Measurements from ENCODE around the gene DAAM1.

The DAAM1 gene

GRCh38 chr14:59292028-59292427 is 103.6 kb downstream of the DAAM1 start:
- DNase-seq (ENCODE audit: low spot score), result no peak

DNA sequence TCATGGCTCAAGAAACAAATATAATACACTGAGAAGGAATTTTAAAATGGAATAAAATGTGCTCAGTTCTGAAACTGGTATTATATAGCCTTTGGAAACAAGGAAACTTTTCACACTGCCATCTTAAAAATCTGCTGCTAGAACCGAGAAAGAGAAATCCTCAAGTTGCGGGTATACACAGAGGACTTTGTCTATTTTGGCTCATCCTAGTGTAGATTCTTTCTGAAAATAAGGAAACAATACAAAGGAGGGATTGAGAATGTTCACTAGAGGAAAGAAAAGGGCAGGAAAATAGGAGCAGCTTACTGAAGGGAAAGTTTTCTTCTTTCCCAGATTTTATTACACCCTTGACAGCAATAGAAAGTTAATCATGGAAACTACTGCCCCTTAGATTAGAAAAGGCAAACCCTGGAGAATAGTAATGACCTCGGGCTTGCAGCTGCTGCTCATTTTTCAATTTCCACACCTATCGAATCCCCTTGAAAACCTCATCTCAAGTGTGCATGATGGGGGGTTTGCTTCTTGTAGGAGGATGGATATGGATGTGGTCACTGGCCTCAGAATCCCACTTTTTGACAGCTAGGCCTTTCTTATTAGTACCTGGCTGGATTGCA is 104.6 kb downstream of the DAAM1 start:
- no peak for DNase-seq (ENCODE audit: low spot score)

DNA sequence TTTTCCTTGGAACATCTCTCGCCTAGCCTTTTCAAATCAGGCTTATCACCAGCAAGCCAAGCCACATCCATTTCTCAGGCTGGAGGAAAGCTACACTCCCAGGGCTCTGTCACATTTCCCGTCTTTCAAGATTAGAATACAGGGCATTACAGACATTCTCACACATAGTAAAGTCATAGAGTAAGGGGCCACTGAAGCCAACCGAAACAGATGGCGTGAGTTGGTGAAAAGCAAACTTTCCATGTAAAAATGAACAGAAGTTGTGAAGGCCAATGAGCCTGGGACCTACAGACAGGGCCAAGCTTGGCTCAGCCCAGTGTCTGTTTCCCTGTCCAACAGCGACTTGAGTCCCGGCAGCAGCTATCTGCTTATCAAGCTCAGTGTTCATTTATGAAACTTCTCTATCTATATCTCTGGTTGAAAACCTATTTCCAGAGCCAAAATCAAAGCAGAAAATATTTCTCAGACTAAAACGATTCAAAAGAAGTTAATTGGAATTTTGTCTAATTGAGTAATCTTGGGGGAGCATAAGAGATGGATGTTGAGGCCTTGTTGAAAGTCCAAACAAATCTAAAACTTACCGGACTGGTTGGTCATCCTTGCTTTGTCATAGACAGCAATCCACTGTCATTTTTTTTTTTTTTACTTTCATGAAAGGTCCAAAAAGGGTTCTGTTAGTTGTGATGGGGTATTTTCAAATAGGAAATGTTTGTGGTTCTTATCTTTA is 105.6 kb downstream of the DAAM1 start:
- no peak for DNase-seq (ENCODE audit: low spot score)

- DNase-seq (ENCODE audit: low spot score), result no peak
Observed at GRCh38 chr14:59294662-59294992, 106.2 kb downstream of the DAAM1 start.

GRCh38 chr14:59295951-59296350 is 107.5 kb downstream of the DAAM1 start:
- DNase-seq (ENCODE audit: low spot score), result no peak

DNA sequence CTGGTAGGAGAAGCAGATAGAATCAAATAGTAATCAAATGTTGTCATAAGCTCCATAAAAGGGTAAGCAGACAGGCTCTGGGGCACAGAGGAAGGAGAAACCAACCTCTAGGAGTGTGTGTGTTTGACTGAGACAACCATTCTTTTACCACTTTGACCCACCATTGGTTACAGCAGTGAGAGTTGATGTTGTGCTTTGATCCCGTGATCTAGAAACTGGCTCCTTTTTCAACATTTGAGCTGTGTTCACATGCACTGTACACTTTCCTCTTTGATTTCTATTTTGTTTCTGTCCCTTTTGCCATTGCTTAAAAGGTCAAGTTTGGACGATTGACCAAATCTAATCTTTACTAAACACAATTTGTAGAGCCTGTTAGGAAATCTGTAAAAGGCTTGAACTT is 108.0 kb downstream of the DAAM1 start:
- DNase-seq (ENCODE audit: low spot score), result no peak

DNA sequence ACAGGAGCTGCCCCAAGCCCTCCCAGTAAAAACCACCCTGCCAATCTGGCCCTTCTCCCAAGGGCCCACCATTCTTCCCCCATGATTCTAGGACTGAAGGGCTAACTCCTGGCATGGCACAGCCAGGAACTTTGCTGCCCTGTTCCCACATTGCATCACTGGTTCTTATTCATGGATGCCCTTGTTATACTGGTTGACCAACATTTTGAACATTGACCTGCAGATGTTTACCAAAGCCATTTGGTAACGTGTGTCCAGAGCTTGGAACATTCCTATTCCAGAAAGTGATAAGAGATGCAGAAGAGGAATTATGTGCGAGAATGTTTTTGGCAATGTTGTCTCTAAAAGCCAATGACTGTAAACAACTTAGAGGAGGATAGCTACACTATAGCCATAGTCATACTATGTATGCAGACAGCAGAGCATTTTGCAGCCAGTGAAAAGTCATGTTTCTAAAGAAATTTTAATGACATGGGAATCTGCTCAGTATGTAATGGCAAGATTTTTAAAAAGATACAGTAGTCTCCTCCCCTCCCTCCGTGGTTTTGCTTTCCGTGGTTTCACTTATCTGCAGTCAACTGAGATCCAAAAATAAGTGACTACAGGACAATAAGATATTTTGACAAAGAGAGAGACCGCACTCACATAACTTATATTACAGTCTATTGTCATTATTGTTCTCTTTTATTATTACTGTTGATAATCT is 108.8 kb downstream of the DAAM1 start:
- DNase-seq (ENCODE audit: low spot score), result no peak

- no peak for DNase-seq (ENCODE audit: low spot score)
Observed at GRCh38 chr14:59299731-59300130, 111.3 kb downstream of the DAAM1 start.

- no peak for DNase-seq (ENCODE audit: low spot score)
Observed at GRCh38 chr14:59301354-59301753, 112.9 kb downstream of the DAAM1 start.

GRCh38 chr14:59302313-59302712 is 113.8 kb downstream of the DAAM1 start:
- DNase-seq (ENCODE audit: low spot score), result no peak

- DNase-seq (ENCODE audit: low spot score), result no peak
Observed at GRCh38 chr14:59303216-59303615, 114.7 kb downstream of the DAAM1 start.

- no peak for DNase-seq (ENCODE audit: low spot score)
Observed at GRCh38 chr14:59305231-59305630, 116.8 kb downstream of the DAAM1 start.

DNA sequence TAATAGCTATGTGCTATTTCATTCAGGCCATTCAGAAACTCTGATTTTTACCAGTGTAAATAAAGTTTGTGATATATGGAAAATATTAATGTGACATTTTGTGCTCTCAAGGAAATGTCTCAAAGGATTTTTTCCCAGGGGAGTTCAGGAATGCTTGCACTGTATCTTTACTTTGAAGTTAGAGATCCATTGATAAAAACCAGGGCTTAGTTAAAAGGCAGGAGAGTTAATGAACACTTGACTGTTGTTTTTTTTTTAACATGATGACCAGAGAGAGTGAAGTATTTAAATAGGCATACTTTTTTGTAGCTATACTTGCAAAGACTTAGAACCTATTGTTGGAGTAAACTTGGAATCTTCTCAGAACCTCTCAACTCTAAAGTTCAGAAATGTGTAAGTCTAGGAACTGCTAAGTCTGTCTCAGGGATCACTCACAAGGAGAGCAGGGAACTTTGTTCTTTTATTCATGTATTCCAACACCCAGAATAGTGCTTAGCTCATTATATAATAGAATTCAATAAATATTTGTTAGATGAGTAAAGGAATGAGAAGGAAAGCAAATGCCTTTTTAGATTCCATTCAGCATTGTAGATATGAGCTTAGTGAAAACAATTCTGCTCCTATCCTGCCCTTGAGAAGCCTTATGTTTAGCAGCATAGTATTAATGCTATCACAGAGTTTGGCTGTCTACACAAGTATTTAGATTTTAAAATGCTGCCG is 117.5 kb downstream of the DAAM1 start:
- no peak for DNase-seq (ENCODE audit: low spot score)

DNA sequence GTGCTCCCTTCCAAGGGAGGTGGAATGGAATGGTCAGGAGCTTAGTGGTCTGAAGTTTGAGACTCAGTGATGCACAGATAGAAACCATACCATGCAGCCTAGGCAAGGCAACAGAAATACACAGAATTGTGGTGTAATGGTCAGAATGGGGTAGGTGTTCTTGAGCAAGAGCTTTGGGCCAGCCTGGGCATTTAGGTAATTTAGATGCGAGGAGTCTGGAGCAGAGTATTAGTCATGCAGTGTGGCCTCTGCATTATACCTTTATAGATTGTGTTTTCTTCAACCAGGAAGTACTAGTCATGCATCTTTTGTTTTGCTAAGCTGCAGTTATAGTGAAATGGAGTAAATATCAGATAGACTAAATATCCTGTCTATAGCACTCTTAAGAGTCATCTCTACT is 118.3 kb downstream of the DAAM1 start:
- DNase-seq (ENCODE audit: low spot score), result no peak

DNA sequence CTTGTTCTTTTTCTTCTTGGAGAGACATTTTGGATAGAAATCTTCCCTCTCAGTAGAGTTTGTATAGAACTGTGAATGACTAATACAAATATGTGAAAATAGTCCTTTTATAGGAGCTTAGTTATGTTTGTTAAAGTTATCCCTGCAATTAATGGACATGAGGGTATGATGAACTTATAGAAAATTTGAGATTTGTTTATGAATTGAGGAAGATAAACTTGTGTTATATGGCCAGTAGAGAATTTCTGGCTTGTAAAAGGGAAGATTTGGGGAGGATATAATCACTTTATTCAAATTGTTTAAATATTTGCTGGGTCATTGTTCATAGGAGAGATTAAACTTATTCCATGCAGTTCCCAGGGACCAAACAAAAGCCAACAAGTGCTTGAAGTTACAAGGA is 119.6 kb downstream of the DAAM1 start:
- no peak for DNase-seq (ENCODE audit: low spot score)

DNA sequence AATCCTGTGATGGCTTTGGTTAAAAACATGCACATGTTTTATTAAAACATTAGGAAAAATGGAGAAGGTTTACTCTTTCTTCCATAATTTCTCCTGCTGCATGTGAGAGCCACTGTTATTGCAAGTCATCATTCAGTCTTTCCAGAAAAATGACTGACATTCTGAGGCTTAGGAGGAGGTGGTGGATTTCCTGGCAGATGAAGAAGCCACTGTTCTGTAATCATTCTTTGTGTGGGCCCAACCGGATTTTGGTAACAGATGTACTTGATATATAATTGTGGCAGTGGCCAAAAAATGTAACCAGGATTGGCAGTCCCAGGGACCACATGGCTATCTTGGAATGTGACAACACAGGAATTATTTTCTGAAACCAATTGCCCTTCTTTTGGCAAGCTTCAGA is 120.2 kb downstream of the DAAM1 start:
- no peak for DNase-seq (ENCODE audit: low spot score)

- DNase-seq (ENCODE audit: low spot score), result no peak
Observed at GRCh38 chr14:59309291-59309900, 120.9 kb downstream of the DAAM1 start.

DNA sequence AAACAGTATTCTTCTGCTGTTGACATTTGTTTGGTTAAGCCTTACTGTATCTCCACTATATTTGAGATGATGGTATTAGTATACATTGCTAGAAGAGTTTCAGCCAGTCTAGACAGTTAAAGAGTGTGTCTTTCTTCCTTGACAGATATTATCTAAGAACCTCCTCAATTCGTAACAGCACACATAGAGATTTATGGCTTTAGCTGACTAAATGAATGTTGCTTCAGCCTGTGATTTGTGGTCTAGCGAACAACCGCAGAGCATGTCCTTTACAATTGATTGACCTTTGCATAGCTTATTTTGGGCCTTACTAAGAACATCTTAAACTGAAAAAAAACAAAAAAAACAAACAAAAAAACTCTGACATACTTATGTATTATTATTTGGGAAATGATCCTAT is 122.2 kb downstream of the DAAM1 start:
- DNase-seq (ENCODE audit: low spot score), result no peak

GRCh38 chr14:59311723-59312122 is 123.3 kb downstream of the DAAM1 start:
- DNase-seq (ENCODE audit: low spot score), result no peak

DNA sequence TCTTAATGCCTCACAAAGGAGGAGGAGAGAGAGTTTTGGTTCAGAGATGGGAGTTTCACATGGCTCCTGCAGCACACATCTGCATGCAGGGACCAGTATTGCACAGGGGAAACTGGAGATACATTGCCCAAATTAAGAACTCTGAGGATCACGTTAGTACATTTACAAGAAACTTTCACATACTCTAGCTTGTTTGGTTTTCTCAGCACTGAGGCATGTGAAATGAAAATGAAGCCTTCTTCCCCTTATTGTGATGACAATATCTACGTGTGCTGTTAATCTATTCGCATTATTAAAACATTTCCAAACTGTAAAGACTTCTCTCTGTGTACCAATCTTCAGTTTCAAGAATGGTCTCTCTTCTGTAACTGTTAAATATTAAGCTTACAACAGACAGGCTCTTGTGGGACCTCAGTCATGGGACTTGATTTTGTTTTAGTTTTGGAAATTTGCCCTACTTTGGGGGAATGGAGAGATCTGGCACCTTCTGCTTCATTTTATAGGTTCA is 124.7 kb downstream of the DAAM1 start:
- DNase-seq (ENCODE audit: low spot score), result no peak

- no peak for DNase-seq (ENCODE audit: low spot score)
Observed at GRCh38 chr14:59313658-59314608, 125.5 kb downstream of the DAAM1 start.

Data from LoVo (cell line).